T-helper 9 cell (primary cell): ENCODE measurements around the gene PDX1.

Experiments
- DNase-seq: peaks from one replicate; pipeline ENCODE4 v3.0.0-alpha.2; 2020

The PDX1 gene

DNA sequence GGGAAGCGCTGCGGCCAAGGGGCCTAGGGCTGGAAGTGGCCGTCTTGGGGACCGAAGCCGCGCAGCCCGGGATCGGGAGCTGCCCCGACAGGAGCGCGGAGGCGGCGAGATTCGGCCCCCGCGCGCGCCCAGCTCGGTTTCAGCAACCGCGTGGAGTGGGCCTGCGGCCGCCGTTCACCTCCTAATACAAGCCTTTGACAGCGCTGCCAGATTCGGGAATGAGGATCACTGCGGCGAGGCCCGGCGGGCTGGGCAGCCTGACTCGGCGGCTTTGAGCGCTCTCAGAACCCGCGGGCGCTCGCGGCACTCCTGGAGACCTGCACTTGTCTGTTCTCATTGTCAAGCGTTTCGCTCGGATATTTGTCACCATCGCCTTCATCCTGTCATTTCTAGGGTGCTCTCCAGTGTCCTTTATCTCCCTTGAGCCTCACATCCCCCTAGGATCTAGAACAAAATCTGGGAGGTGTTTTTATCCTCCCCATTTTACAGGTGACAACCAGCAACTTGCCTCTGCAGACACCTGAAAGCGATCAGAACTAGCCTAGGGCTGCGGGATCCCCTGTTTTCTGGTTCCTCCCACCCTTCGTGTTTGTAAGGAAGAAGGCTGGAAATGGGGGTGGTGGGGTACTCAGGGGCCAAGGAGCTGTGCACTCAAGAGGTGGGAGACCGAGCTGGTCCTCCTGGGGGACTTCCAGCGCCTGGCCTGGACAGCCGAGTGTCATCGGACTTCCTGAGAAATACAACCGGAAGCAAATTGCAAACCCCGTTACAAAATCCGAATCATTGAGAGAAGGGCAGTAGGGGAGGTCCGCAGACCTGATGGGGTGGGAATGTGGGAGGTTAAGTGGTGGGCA, 50.8 kb downstream of the PDX1 start:
- DNase-seq: no peak

DNA sequence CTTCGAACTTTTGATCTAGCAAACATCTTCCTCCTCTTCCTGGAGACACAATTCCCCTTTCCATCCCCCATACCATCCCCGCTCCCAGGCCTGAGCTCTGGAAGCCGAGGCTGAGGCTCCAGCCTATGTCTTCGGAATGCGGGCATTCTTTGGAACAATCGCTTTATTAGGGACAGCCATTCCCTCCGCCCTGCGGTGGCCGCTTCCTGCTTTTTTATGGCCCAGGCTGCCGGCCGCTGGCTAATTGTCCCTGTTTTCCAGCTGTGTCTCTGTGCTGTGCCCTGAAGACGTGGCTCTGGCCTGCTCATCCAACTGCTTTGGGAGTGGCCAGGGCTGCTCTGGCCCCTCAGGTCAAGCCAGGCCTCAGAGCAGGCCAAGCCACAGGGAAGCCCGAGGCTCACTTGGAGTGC, 51.4 kb downstream of the PDX1 start:
- DNase-seq: no peak

DNA sequence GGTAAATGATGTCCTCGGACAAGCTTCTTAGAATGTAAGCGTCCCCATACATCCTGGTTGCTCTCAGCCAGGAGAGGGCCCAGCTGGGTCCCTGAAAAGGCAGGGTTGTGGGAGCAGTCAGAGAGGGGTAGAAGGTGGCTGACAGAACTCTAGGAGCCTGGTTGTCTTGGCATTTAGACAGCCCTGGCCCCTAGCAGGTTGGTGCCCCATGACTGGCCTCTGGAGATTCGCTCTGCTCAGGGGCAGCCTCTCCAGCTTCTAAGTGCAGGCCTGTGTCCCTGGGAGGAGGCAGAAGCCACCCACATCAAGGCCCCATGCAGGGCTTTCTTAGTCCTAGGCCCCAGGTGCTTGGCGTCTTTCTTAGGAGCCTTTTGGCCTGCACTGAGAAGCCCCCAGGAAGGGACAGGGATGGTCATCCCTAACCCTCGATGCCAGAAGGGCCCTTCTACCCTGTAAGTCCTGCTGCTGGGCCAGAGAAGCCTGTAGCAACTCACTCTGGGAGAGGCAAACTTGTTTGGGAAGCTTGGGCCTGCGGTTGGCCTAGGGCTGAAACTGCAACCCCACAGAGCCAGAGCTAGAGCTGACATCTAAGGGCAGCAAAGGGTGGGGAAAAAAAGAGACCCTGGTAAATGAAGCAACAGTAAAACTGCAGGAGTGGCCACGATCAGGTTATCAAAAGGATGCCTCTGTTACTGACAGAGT, 52.1 kb downstream of the PDX1 start:
- no peak for DNase-seq

DNA sequence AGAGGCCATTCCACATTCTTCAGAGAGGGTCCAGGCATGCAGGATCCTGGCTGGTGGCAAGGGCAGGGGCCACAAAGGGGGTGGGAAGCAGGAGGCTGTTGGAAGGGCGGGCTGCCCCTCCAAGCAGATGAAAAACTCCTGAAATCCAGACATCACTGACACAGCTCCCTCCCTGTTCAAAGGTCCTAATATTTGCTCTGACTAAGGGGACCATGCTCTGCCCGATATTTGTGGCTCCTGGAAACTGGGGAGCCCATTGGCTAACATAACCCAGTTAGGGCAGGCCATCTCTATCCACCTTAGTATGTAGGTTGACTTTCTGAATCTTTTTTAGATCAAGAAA, 52.6 kb downstream of the PDX1 start:
- DNase-seq: no peak

DNA sequence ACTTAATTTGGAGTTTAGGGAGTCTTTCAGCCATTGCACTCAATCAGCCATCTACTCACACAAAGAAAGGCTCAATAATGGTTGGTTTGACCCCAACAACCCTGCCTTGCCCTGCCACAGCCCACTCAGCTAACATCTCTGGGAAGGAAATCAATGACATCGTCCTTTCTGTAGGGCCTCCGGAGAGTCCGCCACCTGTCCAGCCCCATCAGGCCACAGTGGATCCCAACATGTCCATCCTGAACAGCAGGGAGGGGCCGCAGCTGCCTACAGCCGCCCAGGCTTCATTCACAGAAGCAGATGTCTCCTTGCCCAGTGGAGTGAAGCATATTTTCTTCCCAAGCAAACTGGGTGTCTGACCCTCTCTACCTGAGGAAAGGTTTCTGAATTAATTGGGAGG, 53.5 kb downstream of the PDX1 start:
- DNase-seq: no peak

DNA sequence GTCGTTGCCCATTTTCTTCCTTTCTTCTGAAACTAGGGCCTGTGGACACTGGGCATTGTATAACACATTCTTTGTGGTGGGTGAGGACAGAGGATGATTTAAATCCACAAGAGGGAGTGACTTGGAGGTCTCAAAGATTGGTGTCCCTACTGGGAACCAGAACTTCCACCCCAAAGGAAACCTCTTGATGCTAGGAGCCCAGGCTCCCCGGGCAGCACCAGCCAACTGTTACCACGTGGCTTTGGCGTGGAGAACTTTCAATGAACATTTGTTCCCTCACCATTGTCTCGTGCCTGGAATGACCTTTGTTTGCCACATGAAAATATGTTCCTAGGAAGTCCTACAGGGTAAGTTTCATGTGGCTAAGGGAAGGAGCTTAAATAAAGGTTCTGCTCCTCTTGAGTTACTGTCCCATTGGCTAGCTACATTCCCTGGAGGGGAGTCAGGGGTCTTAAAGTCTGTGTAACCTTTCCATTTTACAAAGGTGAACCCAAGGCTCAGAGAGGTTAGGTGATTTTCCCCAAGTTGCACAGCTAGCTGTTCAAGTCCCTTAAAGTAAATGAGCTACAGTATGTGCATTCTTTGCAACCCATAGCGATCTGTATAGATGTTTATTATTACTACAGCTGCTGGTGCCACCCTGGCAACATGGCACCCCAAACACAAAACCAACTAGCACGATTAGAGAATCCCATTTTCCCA, 54.3 kb downstream of the PDX1 start:
- DNase-seq: no peak
